Smooth muscle cell (in vitro differentiated cells): ENCODE results near the gene CCDC57. TPM values are rescaled to one million over a fixed set of nuclear protein-coding genes. Genes with fewer than 3 reads are reported as not detected.

Source experiments
- DNase-seq: peaks from one replicate; lab custom pipeline; 2025; ENCODE audit not compliant: unreplicated experiment; lab: John Stamatoyannopoulos, UW
- H2AFZ ChIP-seq: fragments of 200-600 bp; sonication (generic); 2 replicates; pipeline ENCODE4 v1.6.0; 2016; ENCODE audit warnings: antibody characterized with exemption, low read depth, mild to moderate bottlenecking
- H3F3A ChIP-seq: fragments of 200-600 bp; sonication (generic); 2 replicates; pipeline ENCODE4 v1.6.0; 2017; ENCODE audit warnings: antibody characterized with exemption, low read depth
- H3K27ac ChIP-seq: fragments of 200-600 bp; sonication (generic); 2 replicates; pipeline ENCODE4 v1.5.1; 2016; ENCODE audit warnings: low read depth, mild to moderate bottlenecking
- H3K27me3 ChIP-seq: fragments of 200-600 bp; sonication (generic); 2 replicates; pipeline ENCODE4 v1.6.1; 2016; ENCODE audit warnings: low read depth, mild to moderate bottlenecking
- H3K36me3 ChIP-seq: fragments of 200-600 bp; sonication (generic); 2 replicates; pipeline ENCODE4 v1.5.1; 2016; ENCODE audit warnings: low read depth
- H3K4me1 ChIP-seq: fragments of 200-600 bp; sonication (generic); 2 replicates; pipeline ENCODE4 v1.5.1; 2016; ENCODE audit warnings: low read depth
- H3K4me2 ChIP-seq: fragments of 200-600 bp; sonication (generic); 2 replicates; pipeline ENCODE4 v1.6.0; 2016; ENCODE audit warnings: mild to moderate bottlenecking
- H3K4me3 ChIP-seq: fragments of 200-600 bp; sonication (generic); 2 replicates; pipeline ENCODE4 v1.5.1; 2016; ENCODE audit warnings: mild to moderate bottlenecking
- H3K79me2 ChIP-seq: fragments of 200-600 bp; sonication (generic); 2 replicates; pipeline ENCODE4 v1.6.0; 2016; ENCODE audit warnings: low read depth, mild to moderate bottlenecking
- H3K9ac ChIP-seq: fragments of 200-600 bp; sonication (generic); 2 replicates; pipeline ENCODE4 v1.6.0; 2016; ENCODE audit warnings: low read depth
- H3K9me3 ChIP-seq: fragments of 200-600 bp; sonication (generic); replicated peaks from 2 replicates; pipeline ENCODE4 v1.5.1; 2016; ENCODE audit warnings: low read depth
- H4K20me1 ChIP-seq: fragments of 200-600 bp; sonication (generic); 2 replicates; pipeline ENCODE4 v1.6.0; 2016; ENCODE audit warnings: low read depth
- CTCF ChIP-seq: fragments of 200-600 bp; sonication (generic); IDR thresholded peaks from 2 replicates; pipeline ENCODE4 v1.5.1; 2017; ENCODE audit warnings: borderline replicate concordance, mild to moderate bottlenecking, antibody characterized with exemption; ENCODE audit not compliant: insufficient read depth, poor library complexity, severe bottlenecking
- WGBS: methylation state at CpG from one replicate; pipeline ENCODE4 v1.1.7; 2016; ENCODE audit warnings: low lambda C conversion rate; 5-methylcytosine and 5-hydroxymethylcytosine counted together
- polyA plus RNA-seq: library from polyadenylated mRNA; unstranded; fragments of >200 nt; fragmentation: Nextera tagmentation; extraction: Ambion mirVana; gene quantifications from 2 replicates; pipeline ENCODE4 v1.2.1, GENCODE V29; 2016
- total RNA-seq: library from RNA; depleted of rRNA; stranded (reverse); fragments of >200 nt; gene quantifications from 2 replicates; pipeline ENCODE4 v1.2.3, GENCODE V29; 2014

The CCDC57 gene
- total and polyA plus RNA-seq, 2 experiments from 2014 or later = 18.3 to 23.1 TPM

DNA sequence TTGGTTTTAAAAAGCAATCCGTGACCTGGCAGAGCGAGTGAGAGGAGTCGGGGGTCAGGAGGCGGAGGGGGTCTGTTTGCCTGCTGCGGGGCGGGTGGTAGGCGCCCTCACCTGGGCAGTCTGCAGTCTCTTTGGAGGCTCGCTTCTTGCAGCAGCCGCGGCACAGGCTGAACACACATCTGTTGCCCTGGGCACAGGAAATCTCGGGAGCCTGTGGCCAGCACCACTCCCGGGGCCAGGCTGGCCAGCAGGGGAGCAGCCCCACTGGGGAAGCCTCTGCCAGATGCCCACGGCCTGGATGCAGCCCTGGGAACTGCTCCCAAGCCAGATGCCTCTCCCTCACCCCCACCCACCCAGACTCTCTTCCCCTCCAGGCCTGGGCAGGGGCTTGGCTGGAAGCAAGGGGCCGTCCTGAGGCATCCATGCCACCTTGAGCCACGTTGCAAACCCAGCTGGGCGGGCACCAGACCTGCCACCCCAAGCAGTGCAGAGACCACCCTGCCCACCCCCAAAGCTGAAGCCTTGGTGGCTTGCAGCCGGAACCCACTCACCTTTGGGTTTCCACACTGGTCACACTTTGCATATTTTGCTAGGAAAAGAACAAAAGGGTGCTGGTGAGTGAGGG, 154.3 kb downstream of the CCDC57 start:
- no peaks in the 10 kb centered on the region for H4K20me1 ChIP-seq
- no peak overlapping the region for H3K4me3 ChIP-seq
- H3K4me1 ChIP-seq = no peaks in the 10 kb centered on the region
- peaks cover 3% of the 10 kb centered on the region for H3K79me2 ChIP-seq
- H3K9ac ChIP-seq = no peak overlapping the region
- no peak for DNase-seq
- no peaks in the 10 kb centered on the region for H3K9me3 ChIP-seq
- no peaks in the 10 kb centered on the region for H3K27me3 ChIP-seq
- H3K36me3 ChIP-seq = no peaks in the 10 kb centered on the region
- H2AFZ ChIP-seq = no peak overlapping the region
- no peak for TF ChIP-seq CTCF
- WGBS = 90% methylated on average over 13 of the region's 17 CpGs
- no peak overlapping the region for H3K4me2 ChIP-seq
- no peaks in the 10 kb centered on the region for H3F3A ChIP-seq
- no peak overlapping the region for H3K27ac ChIP-seq

- H3K4me3 ChIP-seq = no peak overlapping the region
- TF ChIP-seq CTCF = no peak
- H3K9ac ChIP-seq = no peak overlapping the region
- H3K79me2 ChIP-seq = peaks cover 17% of the 10 kb centered on the region
- no peaks in the 10 kb centered on the region for H3K36me3 ChIP-seq
- no peak for DNase-seq
- peaks cover 9% of the 10 kb centered on the region for H3K4me1 ChIP-seq
- H3K4me2 ChIP-seq = no peak overlapping the region
- no peaks in the 10 kb centered on the region for H3K27me3 ChIP-seq
- H3K9me3 ChIP-seq = no peaks in the 10 kb centered on the region
- H3F3A ChIP-seq = no peaks in the 10 kb centered on the region
- H3K27ac ChIP-seq = no peak overlapping the region
- WGBS = 97% methylated on average over 27 of the region's 29 CpGs
- no peak overlapping the region for H2AFZ ChIP-seq
- peaks cover 7% of the 10 kb centered on the region for H4K20me1 ChIP-seq
These were observed 155.7 kb downstream of the CCDC57 start for GRCh38 chr17:82056729-82057621.

- 94% methylated on average over 27 of the region's 28 CpGs for WGBS
- Histone ChIP-seq H3K27ac (no peak overlapping the region), H3K4me1 (peaks cover 9% of the 10 kb centered on the region), H3K9ac (no peak overlapping the region), H3K4me3 (no peak overlapping the region), H3K79me2 (peaks cover 18% of the 10 kb centered on the region), H3K27me3 (no peaks in the 10 kb centered on the region), H3K36me3 (no peaks in the 10 kb centered on the region), H3K9me3 (no peaks in the 10 kb centered on the region), H2AFZ (no peak overlapping the region), H3F3A (no peaks in the 10 kb centered on the region), H4K20me1 (peaks cover 7% of the 10 kb centered on the region), H3K4me2 (no peak overlapping the region)
- no peak for DNase-seq
- TF ChIP-seq CTCF = no peak
These were observed 156.5 kb downstream of the CCDC57 start for GRCh38 chr17:82055965-82056728.
